IMR-90 (cell line): ENCODE measurements around the gene CTR9. TPM values are rescaled to one million over a fixed set of nuclear protein-coding genes. Genes with fewer than 3 reads are reported as not detected.

Experiments
- ATAC-seq: fragments of 200-7000 bp; cut with Tn5 transposase; 2 replicates; pipeline ENCODE4 v1.9.1; 2020; ENCODE audit warnings: low read depth, mild to moderate bottlenecking, moderate library complexity
- BruUV-seq: library from RNA; stranded (reverse); fragments of 400-500 nt; replicated peaks from 2 replicates; lab custom pipeline; 2021; lab: Mats Ljungman, UMichigan
- CTCF ChIA-PET: fragments of 300-600 bp; formaldehyde crosslinking; extraction: SDS; loops from one replicate; lab custom pipeline; 2021; ENCODE audit warnings: antibody characterized with exemption; lab: Yijun Ruan, JAX
- POLR2A ChIA-PET: fragments of 300-600 bp; sonication (Branson Sonifier 250); formaldehyde crosslinking; loops from one replicate; lab custom pipeline; 2022; ENCODE audit warnings: antibody characterized with exemption; ENCODE audit not compliant: unreplicated experiment; lab: Charles Lee
- DNase-seq: peaks from one replicate; pipeline ENCODE4 v3.0.0; 2013
- H2AFZ ChIP-seq: replicated peaks from 2 replicates; pipeline ENCODE3; 2013; ENCODE audit warnings: low read length, mild to moderate bottlenecking; ENCODE audit not compliant: poor library complexity
- H2AK5ac ChIP-seq: 2 replicates; pipeline ENCODE4 v1.6.1; 2013; ENCODE audit warnings: low read depth, low read length, inconsistent platforms
- H2AK9ac ChIP-seq: replicated peaks from 2 replicates; pipeline ENCODE3; 2013; ENCODE audit warnings: mild to moderate bottlenecking, low read depth, low read length, moderate library complexity; ENCODE audit not compliant: poor library complexity
- H2BK120ac ChIP-seq: 2 replicates; pipeline ENCODE4 v1.6.1; 2013; ENCODE audit warnings: low read depth, low read length, inconsistent platforms
- H2BK15ac ChIP-seq: 3 replicates; pipeline ENCODE4 v1.6.1; 2013; ENCODE audit warnings: low read depth, low read length, inconsistent platforms
- H2BK20ac ChIP-seq: 2 replicates; pipeline ENCODE4 v1.6.1; 2013; ENCODE audit warnings: low read depth, mild to moderate bottlenecking, inconsistent platforms, low read length, moderate library complexity
- H2BK5ac ChIP-seq: 2 replicates; pipeline ENCODE4 v1.6.1; 2013; ENCODE audit warnings: mild to moderate bottlenecking, low read depth, low read length, inconsistent platforms; ENCODE audit not compliant: poor library complexity, severe bottlenecking
- H3K14ac ChIP-seq: replicated peaks from 2 replicates; pipeline ENCODE4 v1.6.1; 2013; ENCODE audit warnings: low read depth, low read length, inconsistent platforms
- H3K18ac ChIP-seq: 2 replicates; pipeline ENCODE4 v1.6.1; 2013; ENCODE audit warnings: low read depth, low read length, control low read depth
- H3K23ac ChIP-seq: 2 replicates; pipeline ENCODE4 v1.6.1; 2013; ENCODE audit warnings: low read depth, low read length, inconsistent platforms
- H3K27ac ChIP-seq: 2 replicates; pipeline ENCODE4 v1.5.1; 2013; ENCODE audit warnings: mild to moderate bottlenecking, control low read depth, low read length; ENCODE audit not compliant: insufficient read depth
- H3K27me3 ChIP-seq: 2 replicates; pipeline ENCODE4 v1.6.1; 2013; ENCODE audit warnings: low read length; ENCODE audit not compliant: control insufficient read depth, insufficient read depth
- H3K36me3 ChIP-seq: 2 replicates; pipeline ENCODE4 v1.6.1; 2013; ENCODE audit warnings: low read length, mixed read lengths; ENCODE audit not compliant: control insufficient read depth, insufficient read depth
- H3K4ac ChIP-seq: 2 replicates; pipeline ENCODE4 v1.6.1; 2013; ENCODE audit warnings: low read depth, low read length, inconsistent platforms
- H3K4me1 ChIP-seq: 2 replicates; pipeline ENCODE4 v1.6.1; 2013; ENCODE audit warnings: low read length, mixed read lengths; ENCODE audit not compliant: control insufficient read depth, insufficient read depth
- H3K4me2 ChIP-seq: 2 replicates; pipeline ENCODE4 v1.6.1; 2013; ENCODE audit warnings: low read depth, mild to moderate bottlenecking, control low read depth, low read length, moderate library complexity
- H3K4me3 ChIP-seq: 2 replicates; pipeline ENCODE4 v1.5.1; 2013; ENCODE audit warnings: low read depth, mild to moderate bottlenecking, control low read depth, low read length, moderate library complexity; ENCODE audit not compliant: insufficient read depth
- H3K56ac ChIP-seq: 2 replicates; pipeline ENCODE4 v1.6.1; 2013; ENCODE audit warnings: low read length, inconsistent platforms; ENCODE audit not compliant: insufficient read depth; ENCODE audit errors: extremely low read depth
- H3K79me1 ChIP-seq, 2 experiments: 2 replicates each; pipeline ENCODE4 v1.6.1; 2013; ENCODE audit warnings: low read length in 2 of 2, inconsistent platforms in 1 of 2, low read depth in 1 of 2
- H3K9ac ChIP-seq: 2 replicates; pipeline ENCODE4 v1.6.1; 2013; ENCODE audit warnings: low read depth, low read length, control low read depth
- H3K9me1 ChIP-seq: 2 replicates; pipeline ENCODE4 v1.6.1; 2013; ENCODE audit warnings: low read length, inconsistent platforms; ENCODE audit not compliant: insufficient read depth
- H3K9me3 ChIP-seq: 2 replicates; pipeline ENCODE4 v1.6.1; 2013; ENCODE audit warnings: low read length; ENCODE audit not compliant: control insufficient read depth, insufficient read depth
- H4K20me1 ChIP-seq: 2 replicates; pipeline ENCODE4 v1.6.1; 2013; ENCODE audit warnings: low read length, inconsistent platforms; ENCODE audit not compliant: insufficient read depth
- H4K5ac ChIP-seq: 2 replicates; pipeline ENCODE4 v1.6.1; 2013; ENCODE audit warnings: mild to moderate bottlenecking, low read depth, low read length, control low read depth
- H4K8ac ChIP-seq, 2 experiments: 2 replicates each; pipeline ENCODE4 v1.6.1; 2013; ENCODE audit warnings: low read depth in 2 of 2, low read length in 2 of 2, control low read depth in 1 of 2, inconsistent platforms in 1 of 2
- H4K91ac ChIP-seq: 2 replicates; pipeline ENCODE4 v1.6.1; 2013; ENCODE audit warnings: low read depth, low read length, inconsistent platforms; ENCODE audit not compliant: insufficient read depth
- BHLHE40 ChIP-seq: fragments of 150-350 bp; IDR thresholded peaks from 2 replicates; pipeline ENCODE4 v1.6.1; 2016; ENCODE audit warnings: mild to moderate bottlenecking, low read depth, low read length
- CEBPB ChIP-seq: IDR thresholded peaks from 2 replicates; pipeline ENCODE4 v1.6.1; 2012; ENCODE audit warnings: low read depth, low read length, improper control_type of control experiment
- CHD1 ChIP-seq: IDR thresholded peaks from 2 replicates; pipeline ENCODE4 v1.6.1; 2012; ENCODE audit warnings: low read depth, low read length, improper control_type of control experiment
- FOS ChIP-seq: fragments of 150-350 bp; IDR thresholded peaks from 2 replicates; pipeline ENCODE4 v1.6.1; 2016; ENCODE audit warnings: low read depth, low read length
- MAFK ChIP-seq: IDR thresholded peaks from 2 replicates; pipeline ENCODE4 v1.6.1; 2012; ENCODE audit warnings: low read depth, low read length, improper control_type of control experiment
- MAZ ChIP-seq: IDR thresholded peaks from 2 replicates; pipeline ENCODE4 v1.6.1; 2012; ENCODE audit warnings: low read depth, mild to moderate bottlenecking, low read length, improper control_type of control experiment, moderate library complexity, borderline replicate concordance
- MXI1 ChIP-seq: IDR thresholded peaks from 2 replicates; pipeline ENCODE4 v1.6.1; 2012; ENCODE audit warnings: low read depth, mild to moderate bottlenecking, low read length, moderate library complexity, borderline replicate concordance
- NFE2L2 ChIP-seq: fragments of 150-350 bp; IDR thresholded peaks from 2 replicates; pipeline ENCODE4 v1.6.1; 2016; ENCODE audit warnings: low read depth, mild to moderate bottlenecking, low read length
- POLR2A ChIP-seq: IDR thresholded peaks from 2 replicates; pipeline ENCODE4 v1.6.1; 2012; ENCODE audit warnings: mild to moderate bottlenecking, low read depth, low read length
- RAD21 ChIP-seq: IDR thresholded peaks from 2 replicates; pipeline ENCODE4 v1.6.1; 2012; ENCODE audit warnings: low read length, improper control_type of control experiment
- RCOR1 ChIP-seq: IDR thresholded peaks from 2 replicates; pipeline ENCODE4 v1.6.1; 2012; ENCODE audit warnings: mild to moderate bottlenecking, low read length, improper control_type of control experiment; ENCODE audit not compliant: insufficient replicate concordance
- RFX5 ChIP-seq: IDR thresholded peaks from 2 replicates; pipeline ENCODE4 v1.8.0; 2012; ENCODE audit warnings: low read depth, mild to moderate bottlenecking, low read length, moderate library complexity
- SMC3 ChIP-seq: fragments of 150-350 bp; IDR thresholded peaks from 2 replicates; pipeline ENCODE4 v1.6.1; 2016; ENCODE audit warnings: low read depth, mild to moderate bottlenecking, antibody characterized with exemption, low read length, moderate library complexity
- WGBS, 2 experiments: methylation state at CpG; one replicate each; pipeline versions ENCODE4 v1.1.5 to v1.1.7; 2013; ENCODE audit warnings: missing lambda C conversion rate in 2 of 2; ENCODE audit not compliant: insufficient read length in 1 of 2; ENCODE audit errors: extremely low coverage in 2 of 2; 5-methylcytosine and 5-hydroxymethylcytosine counted together
- dilution Hi-C: fragments of 300-500 bp; cut with HindIII; formaldehyde crosslinking; loops from one replicate; pipeline ENCODE4 v1.14.3; 2018; ENCODE audit warnings: low sequenced_read_pairs; ENCODE audit not compliant: unreplicated experiment
- in situ Hi-C: fragments of 300-500 bp; cut with MboI; formaldehyde crosslinking; loops from 3 replicates; pipeline ENCODE4 v1.14.3; 2019; ENCODE audit warnings: low sequenced_read_pairs, inconsistent platforms, mixed read lengths
- intact Hi-C: fragments of 100-400 bp; cut with micrococcal nuclease; formaldehyde crosslinking; loops from 2 replicates; pipeline ENCODE4 v1.10.0; 2022
- polyA plus RNA-seq, 3 experiments: library from polyadenylated mRNA; depleted of rRNA; stranded (reverse); fragments of >200 nt; gene quantifications; 2 replicates each; pipeline ENCODE4 v1.2.3, GENCODE V29; 2012; ENCODE audit warnings: low replicate concordance in 1 of 3
- total RNA-seq: library from RNA; depleted of rRNA; stranded (reverse); fragments of >200 nt; gene quantifications from 2 replicates; pipeline ENCODE4 v1.2.3, GENCODE V29; 2012
- TF ChIP-seq, protein P1 (sequence below): fragments of 150-350 bp; IDR thresholded peaks from 2 replicates; pipeline ENCODE4 v1.6.1; 2017; ENCODE audit warnings: mild to moderate bottlenecking, antibody characterized with exemption, low read length, low read depth
- TF ChIP-seq, protein P2 (sequence below): conservative IDR thresholded peaks from 2 replicates; pipeline ENCODE4 v1.5.1; 2012; ENCODE audit warnings: mild to moderate bottlenecking, low read depth, low read length, improper control_type of control experiment
- TF ChIP-seq, protein P3 (sequence below): fragments of 150-350 bp; IDR thresholded peaks from 2 replicates; pipeline ENCODE4 v1.6.1; 2016; ENCODE audit warnings: low read depth, mild to moderate bottlenecking, low read length, moderate library complexity, borderline replicate concordance

The CTR9 gene
- total and polyA plus RNA-seq, 2 of the 4 experiments (the other 2 are of a cell fraction), result 16.8 to 37.1 TPM

DNA sequence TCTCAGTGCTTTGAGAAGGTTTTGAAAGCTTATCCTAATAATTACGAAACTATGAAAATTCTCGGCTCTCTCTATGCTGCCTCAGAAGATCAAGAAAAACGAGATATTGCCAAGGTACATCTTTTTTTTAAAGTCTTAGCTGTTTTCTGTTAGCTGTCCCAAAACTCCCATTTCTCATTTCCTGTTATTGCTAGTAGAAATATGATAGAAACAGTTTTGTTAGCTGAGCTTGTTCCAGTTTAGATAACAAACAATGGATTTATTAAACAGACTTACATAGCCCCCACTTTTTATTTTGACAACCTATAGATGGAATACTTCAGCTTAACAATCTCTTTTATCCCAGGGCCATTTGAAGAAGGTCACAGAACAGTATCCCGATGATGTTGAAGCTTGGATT lies 12.7 kb downstream of the CTR9 start:
- Histone ChIP-seq H3K4me1 (no peaks in the 10 kb centered on the region), H3K4me2 (no peak overlapping the region), H3K9me3 (no peaks in the 10 kb centered on the region), H2BK20ac (no peak overlapping the region), H3K14ac (no peak overlapping the region), H3K36me3 (peaks cover 32% of the 10 kb centered on the region), H3K56ac (no peak overlapping the region), H3K4me3 (no peak overlapping the region), H3K27me3 (no peaks in the 10 kb centered on the region), H2AFZ (no peak overlapping the region), H2BK15ac (no peak overlapping the region), H2BK120ac (no peak overlapping the region), H2AK5ac (no peak overlapping the region), H2AK9ac (no peak overlapping the region), H4K20me1 (no peaks in the 10 kb centered on the region), H4K8ac (no peak overlapping the region), H4K5ac (no peak overlapping the region), H4K91ac (no peak overlapping the region), H3K9me1 (no peaks in the 10 kb centered on the region), H3K9ac (no peak overlapping the region), H3K79me1 (no peaks in the 10 kb centered on the region), H3K4ac (no peak overlapping the region), H3K18ac (no peak overlapping the region), H3K23ac (no peak overlapping the region), H3K27ac (no peak overlapping the region), H2BK5ac (no peak overlapping the region)
- dilution Hi-C loops, result no loop called here
- ChIA-PET POLR2A (no interaction called here), CTCF (no interaction called here)
- TF ChIP-seq CEBPB (no peak), NFE2L2 (no peak), MAFK (no peak), MAZ (no peak), FOS (no peak), POLR2A (no peak), RCOR1 (no peak), MXI1 (no peak), RFX5 (no peak), BHLHE40 (no peak), CHD1 (no peak), SMC3 (no peak), RAD21 (no peak)
- TF ChIP-seq, protein P1, sequence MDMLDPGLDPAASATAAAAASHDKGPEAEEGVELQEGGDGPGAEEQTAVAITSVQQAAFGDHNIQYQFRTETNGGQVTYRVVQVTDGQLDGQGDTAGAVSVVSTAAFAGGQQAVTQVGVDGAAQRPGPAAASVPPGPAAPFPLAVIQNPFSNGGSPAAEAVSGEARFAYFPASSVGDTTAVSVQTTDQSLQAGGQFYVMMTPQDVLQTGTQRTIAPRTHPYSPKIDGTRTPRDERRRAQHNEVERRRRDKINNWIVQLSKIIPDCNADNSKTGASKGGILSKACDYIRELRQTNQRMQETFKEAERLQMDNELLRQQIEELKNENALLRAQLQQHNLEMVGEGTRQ, result no peak
- TF ChIP-seq, protein P2, sequence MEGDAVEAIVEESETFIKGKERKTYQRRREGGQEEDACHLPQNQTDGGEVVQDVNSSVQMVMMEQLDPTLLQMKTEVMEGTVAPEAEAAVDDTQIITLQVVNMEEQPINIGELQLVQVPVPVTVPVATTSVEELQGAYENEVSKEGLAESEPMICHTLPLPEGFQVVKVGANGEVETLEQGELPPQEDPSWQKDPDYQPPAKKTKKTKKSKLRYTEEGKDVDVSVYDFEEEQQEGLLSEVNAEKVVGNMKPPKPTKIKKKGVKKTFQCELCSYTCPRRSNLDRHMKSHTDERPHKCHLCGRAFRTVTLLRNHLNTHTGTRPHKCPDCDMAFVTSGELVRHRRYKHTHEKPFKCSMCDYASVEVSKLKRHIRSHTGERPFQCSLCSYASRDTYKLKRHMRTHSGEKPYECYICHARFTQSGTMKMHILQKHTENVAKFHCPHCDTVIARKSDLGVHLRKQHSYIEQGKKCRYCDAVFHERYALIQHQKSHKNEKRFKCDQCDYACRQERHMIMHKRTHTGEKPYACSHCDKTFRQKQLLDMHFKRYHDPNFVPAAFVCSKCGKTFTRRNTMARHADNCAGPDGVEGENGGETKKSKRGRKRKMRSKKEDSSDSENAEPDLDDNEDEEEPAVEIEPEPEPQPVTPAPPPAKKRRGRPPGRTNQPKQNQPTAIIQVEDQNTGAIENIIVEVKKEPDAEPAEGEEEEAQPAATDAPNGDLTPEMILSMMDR, result no peak
- TF ChIP-seq, protein P3, sequence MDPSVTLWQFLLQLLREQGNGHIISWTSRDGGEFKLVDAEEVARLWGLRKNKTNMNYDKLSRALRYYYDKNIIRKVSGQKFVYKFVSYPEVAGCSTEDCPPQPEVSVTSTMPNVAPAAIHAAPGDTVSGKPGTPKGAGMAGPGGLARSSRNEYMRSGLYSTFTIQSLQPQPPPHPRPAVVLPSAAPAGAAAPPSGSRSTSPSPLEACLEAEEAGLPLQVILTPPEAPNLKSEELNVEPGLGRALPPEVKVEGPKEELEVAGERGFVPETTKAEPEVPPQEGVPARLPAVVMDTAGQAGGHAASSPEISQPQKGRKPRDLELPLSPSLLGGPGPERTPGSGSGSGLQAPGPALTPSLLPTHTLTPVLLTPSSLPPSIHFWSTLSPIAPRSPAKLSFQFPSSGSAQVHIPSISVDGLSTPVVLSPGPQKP, result no peak
- in situ Hi-C loops, result no loop called here
- BruUV-seq, result no TSS peak
- WGBS, 2 experiments, result no CpG with 5 or more reads among the region's 4 CpGs
- DNase-seq (no peak), ATAC-seq (no peak)
- intact Hi-C loops, result no loop called here
